ENCODE results near the gene LRIT1.

LRIT1 gene

GRCh38 chr10:84204122-84204521 is 37.2 kb downstream of the LRIT1 start:
- Histone ChIP-seq H3K27me3 (ENCODE audit: insufficient read depth, low read length, poor library complexity, severe bottlenecking) (no peaks in the 10 kb centered on the region), H3K36me3 (ENCODE audit: insufficient read depth, low read length) (no peaks in the 10 kb centered on the region), H3F3A (ENCODE audit: low read depth) (no peaks in the 10 kb centered on the region), H3K9me2 (replicated peaks; ENCODE audit: low read depth, low read length) (no peaks in the 10 kb centered on the region), H4K20me1 (ENCODE audit: insufficient read depth, low read length, poor library complexity, severe bottlenecking) (no peaks in the 10 kb centered on the region), H3K9ac (ENCODE audit: low read depth, low read length, poor library complexity, severe bottlenecking) (no peak overlapping the region), H3K79me2 (ENCODE audit: insufficient read depth, low read length) (no peaks in the 10 kb centered on the region), H2AFZ (ENCODE audit: low read length) (no peak overlapping the region), H3K4me3 (ENCODE audit: low read length, poor library complexity, severe bottlenecking) (no peak overlapping the region), H3K9me3 (ENCODE audit: insufficient read depth, low read depth, low read length) (no peaks in the 10 kb centered on the region), H3K4me1 (ENCODE audit: insufficient read depth, low read length, poor library complexity, severe bottlenecking) (no peaks in the 10 kb centered on the region), H3K4me2 (ENCODE audit: low read depth, low read length, poor library complexity, severe bottlenecking) (no peak overlapping the region)
- TF ChIP-seq CTCF (conservative IDR thresholded peaks at IDR 0.05; ENCODE audit: low read length): peak; percentile 62
- no peak for TF ChIP-seq EZH2phosphoT487 (IDR thresholded peaks at IDR 0.05; ENCODE audit: borderline replicate concordance)

GRCh38 chr10:84202349-84202748 is 39.0 kb downstream of the LRIT1 start:
- no peaks in the 10 kb centered on the region for H3K27me3 ChIP-seq (ENCODE audit: insufficient read depth, low read length, poor library complexity, severe bottlenecking)
- H3K9ac ChIP-seq (ENCODE audit: low read depth, low read length, poor library complexity, severe bottlenecking): no peak overlapping the region
- H3K9me3 ChIP-seq (ENCODE audit: insufficient read depth, low read depth, low read length): no peaks in the 10 kb centered on the region
- H2AFZ ChIP-seq (ENCODE audit: low read length): no peak overlapping the region
- H3K4me3 ChIP-seq (ENCODE audit: low read length, poor library complexity, severe bottlenecking): no peak overlapping the region
- no peaks in the 10 kb centered on the region for H3F3A ChIP-seq (ENCODE audit: low read depth)
- H3K79me2 ChIP-seq (ENCODE audit: insufficient read depth, low read length): no peaks in the 10 kb centered on the region
- H3K36me3 ChIP-seq (ENCODE audit: insufficient read depth, low read length): no peaks in the 10 kb centered on the region
- TF ChIP-seq EZH2phosphoT487 (IDR thresholded peaks at IDR 0.05; ENCODE audit: borderline replicate concordance): no peak
- no peak for TF ChIP-seq CTCF (conservative IDR thresholded peaks at IDR 0.05; ENCODE audit: low read length)
- no peaks in the 10 kb centered on the region for H4K20me1 ChIP-seq (ENCODE audit: insufficient read depth, low read length, poor library complexity, severe bottlenecking)
- no peaks in the 10 kb centered on the region for H3K9me2 ChIP-seq (replicated peaks; ENCODE audit: low read depth, low read length)
- no peak overlapping the region for H3K4me2 ChIP-seq (ENCODE audit: low read depth, low read length, poor library complexity, severe bottlenecking)
- H3K4me1 ChIP-seq (ENCODE audit: insufficient read depth, low read length, poor library complexity, severe bottlenecking): no peaks in the 10 kb centered on the region

DNA sequence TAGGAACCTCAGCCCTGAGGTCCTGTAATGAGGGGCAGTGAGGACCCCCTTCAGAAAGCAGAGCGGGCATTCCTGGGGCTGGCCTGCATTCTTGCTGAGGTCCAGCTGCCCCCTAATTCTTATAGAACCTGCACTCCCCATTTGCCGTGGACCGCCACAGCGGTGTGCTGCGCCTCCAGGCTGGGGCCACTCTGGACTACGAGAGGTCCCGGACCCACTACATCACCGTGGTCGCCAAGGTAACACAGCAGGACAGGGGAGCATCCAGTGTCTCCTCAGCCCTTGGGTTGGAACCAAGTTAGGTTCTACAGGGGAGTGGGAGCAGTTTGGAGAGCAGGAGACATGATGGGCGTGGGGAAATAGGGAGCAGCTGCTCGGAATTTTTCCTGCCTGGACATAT is 39.7 kb downstream of the LRIT1 start:
- Histone ChIP-seq H3K4me3 (ENCODE audit: low read length, poor library complexity, severe bottlenecking) (no peak overlapping the region), H3K36me3 (ENCODE audit: insufficient read depth, low read length) (no peaks in the 10 kb centered on the region), H3K9ac (ENCODE audit: low read depth, low read length, poor library complexity, severe bottlenecking) (no peak overlapping the region), H3K4me2 (ENCODE audit: low read depth, low read length, poor library complexity, severe bottlenecking) (no peak overlapping the region), H3K4me1 (ENCODE audit: insufficient read depth, low read length, poor library complexity, severe bottlenecking) (no peaks in the 10 kb centered on the region), H4K20me1 (ENCODE audit: insufficient read depth, low read length, poor library complexity, severe bottlenecking) (no peaks in the 10 kb centered on the region), H3K9me3 (ENCODE audit: insufficient read depth, low read depth, low read length) (no peaks in the 10 kb centered on the region), H3K79me2 (ENCODE audit: insufficient read depth, low read length) (no peaks in the 10 kb centered on the region), H3K9me2 (replicated peaks; ENCODE audit: low read depth, low read length) (no peaks in the 10 kb centered on the region), H2AFZ (ENCODE audit: low read length) (no peak overlapping the region), H3F3A (ENCODE audit: low read depth) (no peaks in the 10 kb centered on the region), H3K27me3 (ENCODE audit: insufficient read depth, low read length, poor library complexity, severe bottlenecking) (no peaks in the 10 kb centered on the region)
- TF ChIP-seq EZH2phosphoT487 (IDR thresholded peaks at IDR 0.05; ENCODE audit: borderline replicate concordance) (no peak), CTCF (conservative IDR thresholded peaks at IDR 0.05; ENCODE audit: low read length) (no peak)

Data from Loucy (cell line).